K562 (cell line): ENCODE results near the gene LMOD1. TPM values are rescaled to one million over a fixed set of nuclear protein-coding genes. Genes with fewer than 3 reads are reported as not detected.
A peak's percentile ranks its signal among the peaks of the same experiment; 100 is the strongest.

Experiments used
- ATAC-seq: fragments of 200-7000 bp; cut with Tn5 transposase; 3 replicates; pipeline ENCODE4 v1.9.1; 2020; ENCODE audit warnings: moderate library complexity
- BruUV-seq: library from RNA; stranded (reverse); fragments of 400-500 nt; replicated peaks from 2 replicates; lab custom pipeline; 2021; lab: Mats Ljungman, UMichigan
- CTCF ChIA-PET: fragments of 300-600 bp; formaldehyde crosslinking; extraction: SDS; loops from one replicate; lab custom pipeline; 2021; ENCODE audit warnings: low intra/inter-chr PET ratio; lab: Yijun Ruan, JAX
- POLR2A ChIA-PET: fragments of 300-600, 350-650 bp; sonication (Branson Sonifier 250); formaldehyde crosslinking; extraction: SDS; loops from one replicate; lab custom pipeline; 2021; ENCODE audit warnings: antibody characterized with exemption, inconsistent platforms; lab: Yijun Ruan, JAX
- DNase-seq, 4 experiments: peaks; one replicate each; pipeline versions ENCODE4 v3.0.0 to v3.0.0-alpha.2; 2011 to 2018; ENCODE audit warnings: low spot score in 3 of 4, mixed read lengths in 3 of 4; ENCODE audit errors: extremely low read depth in 1 of 4
- FAIRE-seq: peaks from 2 replicates; lab custom pipeline; 2011; peaks lifted over from hg19 to GRCh38; lab: Jason Lieb, UNC
- H2AFZ ChIP-seq: 2 replicates; pipeline ENCODE4 v1.6.0; 2011; ENCODE audit warnings: low read depth, low read length, control low read depth, inconsistent platforms
- H3K27ac ChIP-seq: fragments of 200-600 bp; 3 replicates; pipeline ENCODE4 v1.8.0; 2011; ENCODE audit warnings: low read depth, mild to moderate bottlenecking, control low read depth, inconsistent platforms, low read length, moderate library complexity, mixed read lengths; ENCODE audit errors: extremely low read depth
- H3K27me3 ChIP-seq, 2 experiments: fragments of 300-600 bp in 1 of 2; 2 replicates in 1 of 2; 3 replicates in 1 of 2; pipeline versions ENCODE4 v1.6.0 to v1.8.0; 2011; ENCODE audit warnings: inconsistent platforms in 2 of 2, low read length in 2 of 2, mild to moderate bottlenecking in 1 of 2, mixed read lengths in 1 of 2, moderate library complexity in 1 of 2; ENCODE audit not compliant: control insufficient read depth in 2 of 2, insufficient read depth in 2 of 2
- H3K36me3 ChIP-seq: fragments of 300-600 bp; 3 replicates; pipeline ENCODE4 v1.8.0; 2011; ENCODE audit warnings: mild to moderate bottlenecking, low read length, inconsistent platforms; ENCODE audit not compliant: control insufficient read depth, insufficient read depth
- H3K4me1 ChIP-seq, 2 experiments: fragments of 200-600 bp in 1 of 2; replicated peaks in 1 of 2; 2 replicates in 1 of 2; 3 replicates in 1 of 2; pipeline versions ENCODE4 v1.5.1 to v1.8.0; 2011; ENCODE audit warnings: inconsistent platforms in 2 of 2, low read length in 2 of 2, mild to moderate bottlenecking in 1 of 2, mixed read lengths in 1 of 2, moderate library complexity in 1 of 2; ENCODE audit not compliant: control insufficient read depth in 2 of 2, insufficient read depth in 2 of 2
- H3K4me2 ChIP-seq: 2 replicates; pipeline ENCODE4 v1.6.1; 2011; ENCODE audit warnings: low read length, control low read depth, inconsistent platforms, mixed read lengths; ENCODE audit not compliant: insufficient read depth
- H3K4me3 ChIP-seq: fragments of 200-600 bp; sonication (generic), shearing (Covaris generic); 2 replicates; pipeline ENCODE4 v1.5.1; 2016; ENCODE audit warnings: control low read depth, inconsistent platforms
- H3K79me2 ChIP-seq: fragments of 200-600 bp; 3 replicates; pipeline ENCODE4 v1.8.0; 2011; ENCODE audit warnings: low read length, inconsistent platforms; ENCODE audit not compliant: control insufficient read depth, insufficient read depth
- H3K9ac ChIP-seq, 2 experiments: 2 replicates each; pipeline versions ENCODE4 v1.6.0 to v1.6.1; 2011; ENCODE audit warnings: low read depth in 2 of 2, low read length in 2 of 2, control low read depth in 1 of 2, inconsistent platforms in 1 of 2, mild to moderate bottlenecking in 1 of 2, mixed read lengths in 1 of 2; ENCODE audit not compliant: insufficient read depth in 1 of 2
- H3K9me1 ChIP-seq: one replicate; pipeline ENCODE4 v1.6.0; 2011; ENCODE audit warnings: inconsistent platforms, mild to moderate bottlenecking, low read length, moderate library complexity; ENCODE audit not compliant: control insufficient read depth, insufficient read depth
- H3K9me3 ChIP-seq: replicated peaks from 2 replicates; pipeline ENCODE4 v1.5.1; 2011; ENCODE audit warnings: low read depth, low read length, inconsistent platforms; ENCODE audit not compliant: control insufficient read depth, insufficient read depth
- H4K20me1 ChIP-seq: replicated peaks from 2 replicates; pipeline ENCODE4 v1.6.1; 2011; ENCODE audit warnings: low read length, inconsistent platforms, mixed read lengths; ENCODE audit not compliant: control insufficient read depth, insufficient read depth
- CTCF ChIP-seq, 3 experiments: IDR thresholded peaks in 2 of 3; conservative IDR thresholded peaks in 1 of 3; 2 replicates each; pipeline ENCODE4 v1.5.1; 2011 to 2012; ENCODE audit warnings: low read length in 3 of 3, mild to moderate bottlenecking in 3 of 3, control low read depth in 2 of 3, improper control_type of control experiment in 1 of 3, inconsistent platforms in 1 of 3, low read depth in 1 of 3, mixed read lengths in 1 of 3, moderate library complexity in 1 of 3; ENCODE audit not compliant: insufficient read depth in 2 of 3
- ZNF212 ChIP-seq: fragments of 450-650 bp; formaldehyde crosslinking; IDR thresholded peaks from 2 replicates; pipeline ENCODE4 v1.4.0; 2020; ENCODE audit warnings: mild to moderate bottlenecking
- WGBS: fragments of 100-300 bp; shearing (Covaris generic); methylation state at CpG from one replicate; pipeline ENCODE4 v1.1.6; 2016; ENCODE audit warnings: low coverage, mixed read lengths; ENCODE audit not compliant: insufficient coverage; ENCODE audit errors: missing lambda C conversion rate; 5-methylcytosine and 5-hydroxymethylcytosine counted together
- in situ Hi-C: fragments of 300-500 bp; cut with MboI; formaldehyde crosslinking; loops from 4 replicates; pipeline ENCODE4 v1.15.0; 2018; ENCODE audit warnings: inconsistent platforms, mixed read lengths
- intact Hi-C: fragments of 100-400 bp; cut with micrococcal nuclease; formaldehyde crosslinking; loops from 2 replicates; pipeline ENCODE4 v1.14.2; 2022
- polyA plus RNA-seq, 8 experiments: library from polyadenylated mRNA; depleted of rRNA in 4 of 8; stranded (reverse) in 5 of 8; unstranded in 3 of 8; fragments of >200 nt; fragmentation: Nextera tagmentation in 2 of 8; fragmentation: Illumina TruSeq in 1 of 8; extraction: Ambion mirVana in 2 of 8; extraction: Trizol in 1 of 8; gene quantifications; 2 replicates each; pipeline versions ENCODE4 v1.2.1 to v1.2.3, GENCODE V29; 2011 to 2014; ENCODE audit warnings: inconsistent platforms in 1 of 8, missing spikeins in 1 of 8
- total RNA-seq, 7 experiments: library from RNA; depleted of rRNA in 6 of 7; stranded (reverse); fragments of >200 nt in 6 of 7; fragmentation: Illumina TruSeq in 2 of 7; extraction: Trizol in 2 of 7; gene quantifications; 2 replicates each; pipeline versions ENCODE4 v1.2.1 to v1.2.3, GENCODE V29; 2011 to 2021; ENCODE audit warnings: low replicate concordance in 1 of 7

Gene LMOD1
- total and polyA plus RNA-seq, 9 of the 15 experiments (the other 6 are each of a cell fraction or from before 2014, with no cell fraction given) = 0.03 to 0.54 (median 0.38) TPM; not detected in 1

GRCh38 chr1:201890223-201890622 is 56.1 kb downstream of the LMOD1 start:
- ChIA-PET CTCF (no interaction called here), POLR2A (interaction anchor here (0.6 to 1.0 kb wide), 3 partner anchors 44 to 94 kb away, joined by 3 read pairs; partner anchors contain the start of gene TIMM17A)
- TF ChIP-seq ZNF212 (CRISPR knock-in tag) = no peak
- TF ChIP-seq CTCF (IDR thresholded peaks at IDR 0.05 in 2 of 3, conservative IDR thresholded peaks at IDR 0.05 in 1 of 3; ENCODE audit: insufficient read depth in 2 of 3, low read depth in 1 of 3, low read length in 3 of 3) = 0 out of 6 replicates have a peak, but pooled peaks of 1 of the 3 experiments have one; percentile 22
- Histone ChIP-seq H2AFZ (no peak overlapping the region), H3K9me3 (no peaks in the 10 kb centered on the region), H3K79me2 (no peaks in the 10 kb centered on the region), H3K27me3 (0 out of 5 replicates have a peak, but pooled peaks cover 0 to 4% of the 10 kb centered on the region in 2 experiments), H3K4me3 (no peak overlapping the region), H3K9ac (no peak overlapping the region), H3K4me1 (peaks cover 23 to 34% of the 10 kb centered on the region in 2 experiments), H3K9me1 (no peaks in the 10 kb centered on the region), H3K27ac (no peak overlapping the region), H3K4me2 (no peak overlapping the region), H3K36me3 (no peaks in the 10 kb centered on the region), H4K20me1 (no peaks in the 10 kb centered on the region)
- BruUV-seq = no TSS peak
- DNase-seq (peak in 1 of 4 experiments; percentile 36), FAIRE-seq (no peak), ATAC-seq (no peak)
- 39% methylated on average over 7 of the region's 7 CpGs for WGBS
- in situ Hi-C loops = loop anchor here (5.0 kb wide), 2 partner anchors 82 to 232 kb away; partner anchors contain the start of gene GPR37L1
- intact Hi-C loops = no loop called here
